ENCODE results near the gene ACTL9. TPM values are rescaled to one million over a fixed set of nuclear protein-coding genes. Genes with fewer than 3 reads are reported as not detected.
"Not testable (repeated sequence)": the region's sequence is repeated elsewhere in the genome, so short reads cannot be mapped to it uniquely, and the experiment has no call there.

The ACTL9 gene
- total RNA-seq (not detected), polyA plus RNA-seq (ENCODE audit: insufficient read depth in 1 of 8, insufficient read length in 8 of 8, low replicate concordance in 1 of 8) (not detected)
- long read RNA-seq, donor 1 = 0 reads
- long read RNA-seq, donor 2 = 0 reads
- long read RNA-seq, donor 3 = 0 reads
- long read RNA-seq, donor 4 = 0 reads
- long read RNA-seq, donor 5 = 0 reads
- long read RNA-seq, donor 6 = 0 reads
- long read RNA-seq, donor 7 = 0 reads
- long read RNA-seq, donor 8 = 0 reads
- long read RNA-seq, donor 9 = 0 reads
- long read RNA-seq, donor 10 = 0 reads
- long read RNA-seq, donor 11 = 0 reads

- no peaks in the 10 kb centered on the region for H3K27me3 ChIP-seq (ENCODE audit: control insufficient read depth, insufficient read depth, low read length)
Observed at GRCh38 chr19:8698433-8699063, at the start of gene ACTL9. Gene ACTL9 (minus strand): TSS chr19:8698795. CDS start chr19:8698701, 94 bp downstream.

DNA sequence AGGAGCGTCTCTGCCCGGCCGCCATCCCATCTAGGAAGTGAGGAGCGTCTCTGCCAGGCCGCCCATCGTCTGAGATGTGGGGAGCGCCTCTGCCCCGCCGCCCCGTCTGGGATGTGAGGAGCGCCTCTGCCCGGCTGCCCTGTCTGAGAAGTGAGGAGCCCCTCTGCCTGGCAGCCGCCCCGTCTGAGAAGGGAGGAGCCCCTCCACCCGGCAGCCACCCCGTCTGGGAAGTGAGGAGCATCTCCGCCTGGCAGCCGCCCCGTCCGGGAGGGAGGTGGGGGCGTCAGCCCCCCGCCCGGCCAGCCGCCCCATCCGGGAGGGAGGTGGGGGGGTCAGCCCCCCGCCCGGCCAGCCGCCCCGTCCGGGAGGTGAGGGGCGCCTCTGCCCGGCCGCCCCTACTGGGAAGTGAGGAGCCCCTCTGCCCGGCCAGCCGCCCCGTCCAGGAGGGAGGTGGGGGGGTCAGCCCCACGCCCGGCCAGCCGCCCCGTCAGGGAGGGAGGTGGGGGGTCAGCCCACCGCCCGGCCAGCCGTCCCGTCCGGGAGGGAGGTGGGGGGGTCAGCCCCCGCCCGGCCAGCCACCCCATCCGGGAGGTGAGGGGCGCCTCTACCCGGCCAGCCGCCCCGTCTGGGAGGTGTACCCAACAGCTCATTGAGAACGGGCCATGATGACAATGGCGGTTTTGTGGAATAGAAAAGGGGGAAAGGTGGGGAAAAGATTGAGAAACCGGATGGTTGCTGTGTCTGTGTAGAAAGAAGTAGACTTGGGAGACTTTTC is 40.9 kb upstream of the ACTL9 start:
- WGBS (ENCODE audit: insufficient coverage) = 94% methylated on average over 12 of the region's 55 CpGs

More at GRCh38 chr19:8698433-8699063, at the start of gene ACTL9:
- WGBS (ENCODE audit: insufficient coverage) = 63% methylated on average over 18 of the region's 23 CpGs
- no peak for DNase-seq
- Histone ChIP-seq H3K9me3 (replicated peaks; ENCODE audit: control insufficient read depth, low read depth, low read length) (no peaks in the 10 kb centered on the region), H3K4me3 (ENCODE audit: low read length) (no peak within 1 kb of the TSS), H3K27ac (ENCODE audit: low read length) (no peak within 1 kb of the TSS), H3K4me1 (ENCODE audit: control insufficient read depth, insufficient read depth, low read length) (no peaks in the 10 kb centered on the region), H3K36me3 (ENCODE audit: control insufficient read depth, insufficient read depth, low read length) (no peaks in the 10 kb centered on the region)

GRCh38 chr19:8738377-8738776 is 39.8 kb upstream of the ACTL9 start:
- no peak for DNase-seq
- Histone ChIP-seq H3K27me3 (ENCODE audit: control insufficient read depth, insufficient read depth, low read length) (no peaks in the 10 kb centered on the region), H3K4me1 (ENCODE audit: control insufficient read depth, insufficient read depth, low read length) (no peaks in the 10 kb centered on the region), H3K36me3 (ENCODE audit: control insufficient read depth, insufficient read depth, low read length) (no peaks in the 10 kb centered on the region), H3K27ac (ENCODE audit: low read length) (no peak overlapping the region), H3K9me3 (replicated peaks; ENCODE audit: control insufficient read depth, low read depth, low read length) (no peaks in the 10 kb centered on the region), H3K4me3 (ENCODE audit: low read length) (no peak overlapping the region)
- WGBS (ENCODE audit: insufficient coverage) = 86% methylated on average over 1 of the region's 8 CpGs

More for the DNA sequence above, 40.9 kb upstream of the ACTL9 start:
- H3K4me1 ChIP-seq (ENCODE audit: control insufficient read depth, insufficient read depth, low read length); H3K27me3 ChIP-seq (ENCODE audit: control insufficient read depth, insufficient read depth, low read length); H3K27ac ChIP-seq (ENCODE audit: low read length); H3K36me3 ChIP-seq (ENCODE audit: control insufficient read depth, insufficient read depth, low read length); H3K9me3 ChIP-seq (replicated peaks; ENCODE audit: control insufficient read depth, low read depth, low read length); DNase-seq; H3K4me3 ChIP-seq (ENCODE audit: low read length): not testable (repeated sequence)

- no peak for DNase-seq
- Histone ChIP-seq H3K36me3 (ENCODE audit: control insufficient read depth, insufficient read depth, low read length) (no peaks in the 10 kb centered on the region), H3K27me3 (ENCODE audit: control insufficient read depth, insufficient read depth, low read length) (no peaks in the 10 kb centered on the region), H3K27ac (ENCODE audit: low read length) (no peak overlapping the region), H3K4me3 (ENCODE audit: low read length) (no peak overlapping the region), H3K9me3 (replicated peaks; ENCODE audit: control insufficient read depth, low read depth, low read length) (peaks cover 16% of the 10 kb centered on the region), H3K4me1 (ENCODE audit: control insufficient read depth, insufficient read depth, low read length) (no peaks in the 10 kb centered on the region)
- 64% methylated on average over 19 of the region's 19 CpGs for WGBS (ENCODE audit: insufficient coverage)
Observed at GRCh38 chr19:8731428-8732169, 33.0 kb upstream of the ACTL9 start.

GRCh38 chr19:8724276-8724675 is 25.7 kb upstream of the ACTL9 start:
- H3K27me3 ChIP-seq (ENCODE audit: control insufficient read depth, insufficient read depth, low read length) = no peaks in the 10 kb centered on the region
- H3K9me3 ChIP-seq (replicated peaks; ENCODE audit: control insufficient read depth, low read depth, low read length) = peaks cover 4% of the 10 kb centered on the region
- no peaks in the 10 kb centered on the region for H3K4me1 ChIP-seq (ENCODE audit: control insufficient read depth, insufficient read depth, low read length)
- no peak for DNase-seq
- no peak overlapping the region for H3K4me3 ChIP-seq (ENCODE audit: low read length)
- no peaks in the 10 kb centered on the region for H3K36me3 ChIP-seq (ENCODE audit: control insufficient read depth, insufficient read depth, low read length)
- no peak overlapping the region for H3K27ac ChIP-seq (ENCODE audit: low read length)
- no CpG with 5 or more reads among the region's 3 CpGs for WGBS (ENCODE audit: insufficient coverage)

DNA sequence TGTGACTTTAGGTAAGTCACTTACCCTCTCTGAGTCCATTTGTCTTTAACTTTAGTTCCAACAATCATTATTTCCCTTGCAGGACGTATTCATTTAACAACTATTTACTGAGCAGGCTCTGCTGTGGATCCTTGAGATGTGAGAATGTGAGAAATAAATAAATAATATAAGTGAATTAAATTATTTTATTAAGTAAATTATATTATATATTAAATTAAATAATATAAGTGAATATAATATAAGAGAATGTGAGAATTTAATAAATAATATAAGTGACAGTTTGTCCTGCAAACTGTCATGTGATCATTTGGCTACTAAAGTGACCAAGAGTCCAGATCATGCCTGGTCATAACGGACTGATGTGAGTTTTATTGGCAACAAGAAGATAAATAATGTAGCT is 23.4 kb upstream of the ACTL9 start:
- H3K36me3 ChIP-seq (ENCODE audit: control insufficient read depth, insufficient read depth, low read length) = no peaks in the 10 kb centered on the region
- H3K27me3 ChIP-seq (ENCODE audit: control insufficient read depth, insufficient read depth, low read length) = no peaks in the 10 kb centered on the region
- no peak for DNase-seq
- H3K9me3 ChIP-seq (replicated peaks; ENCODE audit: control insufficient read depth, low read depth, low read length) = peaks cover 2% of the 10 kb centered on the region
- no peak overlapping the region for H3K27ac ChIP-seq (ENCODE audit: low read length)
- no peak overlapping the region for H3K4me3 ChIP-seq (ENCODE audit: low read length)
- WGBS (ENCODE audit: insufficient coverage) = 33% methylated on average over 1 of the region's 2 CpGs
- H3K4me1 ChIP-seq (ENCODE audit: control insufficient read depth, insufficient read depth, low read length) = no peaks in the 10 kb centered on the region

DNA sequence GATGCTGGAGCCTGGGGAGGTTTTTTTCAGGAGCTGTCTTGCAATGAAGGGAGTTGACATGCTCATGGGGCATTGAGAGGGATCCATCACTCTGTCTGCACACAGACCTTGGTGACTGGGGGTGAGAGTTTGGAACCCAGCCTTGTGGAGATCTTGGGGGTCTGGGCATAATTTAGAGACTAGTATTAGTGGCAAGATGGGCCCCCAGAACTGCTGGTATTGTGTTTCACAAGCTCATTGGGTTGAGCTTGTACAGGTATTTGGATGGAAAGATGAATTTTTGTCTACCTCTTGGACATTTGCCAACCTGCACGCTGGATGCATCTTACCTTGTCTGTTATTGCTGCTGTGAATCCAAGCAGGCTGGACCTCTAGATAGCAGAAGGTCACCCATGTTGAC is 22.7 kb upstream of the ACTL9 start, which contains the start of gene OR2Z1:
TSS of gene OR2Z1 (plus strand) at position 301 of the 400 bp plus-strand sequence. CDS start 9,395 bp downstream, outside the sequence.
- H3K9me3 ChIP-seq (replicated peaks; ENCODE audit: control insufficient read depth, low read depth, low read length) = peaks cover 2% of the 10 kb centered on the region
- H3K36me3 ChIP-seq (ENCODE audit: control insufficient read depth, insufficient read depth, low read length) = no peaks in the 10 kb centered on the region
- 67% methylated on average over 1 of the region's 1 CpG for WGBS (ENCODE audit: insufficient coverage)

DNA sequence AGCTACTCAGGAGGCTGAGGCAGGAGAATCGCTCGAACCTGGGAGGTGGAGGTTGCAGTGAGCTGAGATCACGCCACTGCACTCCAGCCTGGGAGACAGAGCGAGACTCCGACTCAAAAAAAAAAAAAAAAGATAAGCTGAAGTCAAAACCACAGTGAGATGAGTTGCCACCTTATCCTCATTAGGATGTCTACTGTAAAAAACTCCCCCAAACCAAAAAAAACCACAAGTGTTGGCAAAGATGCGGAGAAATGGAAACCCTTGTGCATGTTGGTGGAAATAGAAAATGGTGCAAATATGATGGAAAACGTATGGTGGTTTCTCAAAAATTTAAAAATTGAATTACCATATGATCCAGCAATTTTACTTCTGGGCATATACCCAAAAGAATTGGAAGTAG is 11.7 kb upstream of the ACTL9 start:
- not testable (repeated sequence) for H3K4me1 ChIP-seq (ENCODE audit: control insufficient read depth, insufficient read depth, low read length)
- WGBS (ENCODE audit: insufficient coverage) = no CpG with 5 or more reads among the region's 7 CpGs

More for the DNA sequence above, 22.7 kb upstream of the ACTL9 start, which contains the start of gene OR2Z1:
- DNase-seq = no peak
- Histone ChIP-seq H3K4me1 (ENCODE audit: control insufficient read depth, insufficient read depth, low read length) (no peaks in the 10 kb centered on the region), H3K4me3 (ENCODE audit: low read length) (no peak within 1 kb of the TSS), H3K27ac (ENCODE audit: low read length) (no peak within 1 kb of the TSS), H3K27me3 (ENCODE audit: control insufficient read depth, insufficient read depth, low read length) (no peaks in the 10 kb centered on the region)

DNA sequence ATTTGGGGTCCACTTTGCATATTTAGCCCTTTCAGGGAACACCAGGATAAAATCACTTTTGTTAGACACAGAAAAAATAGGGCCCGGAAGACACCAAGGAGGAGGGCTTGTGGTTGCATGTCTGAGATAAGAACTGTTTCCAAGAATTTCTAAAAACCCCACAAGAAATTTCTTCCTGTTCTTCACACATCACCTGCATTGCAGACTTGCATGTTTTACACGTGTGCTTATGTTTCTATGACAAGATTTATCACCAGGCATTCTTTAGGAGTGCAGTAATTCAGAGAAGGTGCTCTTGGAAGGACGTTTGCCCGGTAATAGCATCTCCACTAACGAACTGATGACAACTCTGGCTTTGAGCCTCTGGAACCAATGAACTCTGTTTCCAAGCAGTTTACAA is 7.1 kb upstream of the ACTL9 start:
- WGBS (ENCODE audit: insufficient coverage) = 38% methylated on average over 3 of the region's 5 CpGs
- Histone ChIP-seq H3K27ac (ENCODE audit: low read length) (no peak overlapping the region), H3K4me3 (ENCODE audit: low read length) (no peak overlapping the region), H3K4me1 (ENCODE audit: control insufficient read depth, insufficient read depth, low read length) (no peaks in the 10 kb centered on the region), H3K36me3 (ENCODE audit: control insufficient read depth, insufficient read depth, low read length) (no peaks in the 10 kb centered on the region), H3K27me3 (ENCODE audit: control insufficient read depth, insufficient read depth, low read length) (no peaks in the 10 kb centered on the region), H3K9me3 (replicated peaks; ENCODE audit: control insufficient read depth, low read depth, low read length) (no peaks in the 10 kb centered on the region)
- DNase-seq = no peak

More for the DNA sequence above, 11.7 kb upstream of the ACTL9 start:
- not testable (repeated sequence) for DNase-seq; H3K9me3 ChIP-seq (replicated peaks; ENCODE audit: control insufficient read depth, low read depth, low read length); H3K27me3 ChIP-seq (ENCODE audit: control insufficient read depth, insufficient read depth, low read length); H3K4me3 ChIP-seq (ENCODE audit: low read length); H3K36me3 ChIP-seq (ENCODE audit: control insufficient read depth, insufficient read depth, low read length); H3K27ac ChIP-seq (ENCODE audit: low read length)

Measured in muscle of leg (tissue), 16 donors.